ENCODE measurements around the gene ASPSCR1. TPM values are rescaled to one million over a fixed set of nuclear protein-coding genes. Genes with fewer than 3 reads are reported as not detected.
"Not testable (repeated sequence)": the region's sequence is repeated elsewhere in the genome, so short reads cannot be mapped to it uniquely, and the experiment has no call there.

The ASPSCR1 gene
- polyA plus RNA-seq, 4 donors = 22.0 to 38.4 (median 24.1) TPM

- DNase-seq (ENCODE audit: low read depth in 4 of 4, low spot score in 3 of 4) = no peak
Measured at GRCh38 chr17:81940538-81941483, 36.6 kb upstream of the ASPSCR1 start.

DNA sequence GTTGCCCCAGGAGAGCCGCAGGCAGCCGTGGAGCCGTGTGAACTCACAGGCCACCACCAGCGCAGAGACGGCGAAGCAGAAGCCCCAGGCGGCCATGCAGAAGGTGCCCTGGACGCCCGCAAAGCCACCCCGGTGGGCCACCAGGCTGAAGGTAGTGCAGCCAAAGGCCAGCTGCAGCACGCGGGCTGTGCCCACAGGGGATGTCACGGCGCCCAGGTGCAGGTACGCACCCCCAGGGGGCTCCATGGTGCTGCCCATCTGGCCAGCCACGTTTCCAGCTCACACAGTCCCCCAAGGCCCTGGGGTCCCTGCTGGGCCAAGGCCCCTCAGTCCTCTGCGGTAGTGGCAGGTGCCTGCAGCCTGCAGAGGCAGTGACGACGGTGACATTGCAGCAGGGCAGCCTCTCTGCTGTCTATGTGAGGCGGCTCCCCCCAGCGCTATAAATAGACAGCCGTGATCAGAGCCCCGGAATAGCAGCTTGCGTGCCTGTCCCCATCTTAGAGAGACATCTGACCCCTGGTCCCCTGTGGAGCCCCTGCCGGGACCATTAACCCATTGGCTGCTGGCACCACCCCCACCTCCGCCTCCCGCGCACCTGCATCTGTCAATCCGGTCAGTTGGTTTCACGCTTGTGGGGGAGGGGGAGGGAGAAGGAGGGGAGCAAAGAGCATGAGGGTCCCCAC, 35.8 kb upstream of the ASPSCR1 start:
- no peak for DNase-seq (ENCODE audit: low read depth in 4 of 4, low spot score in 3 of 4)

DNA sequence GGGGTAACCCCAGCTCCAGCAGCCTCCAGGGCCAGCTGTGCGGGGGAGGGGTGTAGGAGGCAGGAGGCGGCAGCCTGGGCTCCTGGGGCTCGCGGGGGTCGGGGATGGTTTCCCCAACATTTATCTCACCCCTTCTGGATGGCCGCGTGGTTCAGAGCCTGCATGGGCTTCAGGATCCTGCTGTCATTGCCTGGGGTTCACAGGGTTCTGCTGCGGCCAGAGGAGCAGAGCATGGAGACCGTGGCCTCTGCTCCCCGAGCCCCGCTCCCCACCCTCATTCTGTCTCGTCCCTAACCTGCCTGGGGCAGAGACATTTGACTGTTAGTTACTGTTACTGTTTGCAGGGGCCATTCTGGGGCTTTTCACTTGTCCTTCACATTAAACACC, 35.3 kb upstream of the ASPSCR1 start:
- DNase-seq (ENCODE audit: low read depth in 4 of 4, low spot score in 3 of 4) = no peak

DNA sequence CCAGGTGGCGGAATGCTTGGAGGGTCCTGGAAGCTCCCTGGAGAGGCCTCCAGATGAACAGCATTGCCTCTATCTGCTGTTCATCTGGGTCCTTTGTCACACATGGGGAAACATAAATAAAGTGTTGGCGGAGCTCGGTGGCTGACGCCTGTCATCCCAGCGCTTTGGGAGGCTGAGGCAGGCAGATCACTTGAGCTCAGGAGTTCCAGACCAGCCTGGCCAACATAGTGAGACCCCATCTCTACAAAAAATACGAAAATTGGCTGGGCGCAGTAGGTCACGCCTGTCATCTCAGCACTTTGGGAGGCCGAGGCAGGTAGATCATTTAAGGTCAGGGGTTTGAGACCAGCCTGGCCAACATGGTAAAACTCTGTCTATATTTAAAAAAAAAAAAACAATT, 32.6 kb upstream of the ASPSCR1 start:
- no peak for DNase-seq (ENCODE audit: low read depth in 4 of 4, low spot score in 3 of 4)

GRCh38 chr17:81947189-81947588, 30.2 kb upstream of the ASPSCR1 start, which contains the start of gene MYADML2:
TSS of gene MYADML2 (minus strand) at chr17:81947233. CDS start at chr17:81941741, 5,492 bp downstream.
- DNase-seq (ENCODE audit: low read depth in 4 of 4, low spot score in 3 of 4) = no peak

DNA sequence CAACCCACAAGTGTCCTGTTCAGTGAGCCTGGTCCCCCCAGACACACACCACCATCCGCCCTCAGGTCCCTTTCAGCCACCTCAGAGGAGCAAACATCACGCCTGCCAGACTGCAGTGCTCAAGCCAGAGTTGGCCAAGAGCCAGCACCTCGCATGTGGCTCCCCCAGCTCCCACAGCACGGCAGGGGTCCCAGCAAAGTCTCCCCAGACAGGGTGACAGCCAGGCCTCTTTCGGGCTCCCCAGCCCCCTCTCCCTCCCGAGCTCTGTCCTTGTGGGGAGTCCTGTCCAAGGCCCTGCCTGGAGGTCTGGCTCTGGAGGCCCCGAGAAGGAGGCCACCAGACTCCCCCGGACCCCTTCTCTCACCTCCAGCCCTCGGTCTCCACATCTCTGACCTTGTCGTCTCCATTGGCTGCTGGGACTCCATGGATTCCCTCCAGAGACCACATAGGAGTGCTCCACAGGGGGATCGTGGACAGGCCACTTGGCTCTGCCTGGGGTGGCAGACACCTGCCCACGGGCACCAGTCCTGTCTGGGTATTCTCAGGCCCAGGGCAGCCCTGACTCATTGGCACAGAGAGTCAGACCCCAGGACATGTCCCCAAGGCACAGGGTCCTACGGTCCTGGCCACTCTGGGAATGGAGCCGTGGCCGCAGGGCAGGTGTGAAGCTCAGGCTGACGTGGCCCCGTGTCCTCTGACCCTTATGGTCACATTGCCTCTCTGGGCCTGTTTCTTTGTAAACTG, 28.6 kb upstream of the ASPSCR1 start:
- DNase-seq (ENCODE audit: low read depth in 4 of 4, low spot score in 3 of 4) = no peak

DNA sequence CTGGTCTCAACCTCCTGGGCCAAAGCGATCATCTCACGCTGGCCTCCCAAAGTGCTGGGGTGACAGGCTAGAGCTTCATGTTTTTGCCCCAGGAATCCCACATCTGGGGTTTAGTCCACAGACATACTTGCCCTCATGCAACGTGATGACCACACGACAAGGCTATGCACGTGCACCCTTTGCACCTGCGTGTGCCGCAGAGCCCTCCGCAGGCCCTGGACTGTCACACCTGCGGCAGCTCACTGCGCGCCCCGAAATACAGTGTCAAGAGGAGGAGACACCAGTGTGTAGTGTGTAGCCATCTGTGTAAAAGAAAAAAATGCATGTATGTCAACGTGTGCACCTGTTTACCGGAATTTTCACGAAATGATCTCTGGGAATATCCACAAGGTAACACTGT, 26.9 kb upstream of the ASPSCR1 start:
- no peak for DNase-seq (ENCODE audit: low read depth in 4 of 4, low spot score in 3 of 4)

DNA sequence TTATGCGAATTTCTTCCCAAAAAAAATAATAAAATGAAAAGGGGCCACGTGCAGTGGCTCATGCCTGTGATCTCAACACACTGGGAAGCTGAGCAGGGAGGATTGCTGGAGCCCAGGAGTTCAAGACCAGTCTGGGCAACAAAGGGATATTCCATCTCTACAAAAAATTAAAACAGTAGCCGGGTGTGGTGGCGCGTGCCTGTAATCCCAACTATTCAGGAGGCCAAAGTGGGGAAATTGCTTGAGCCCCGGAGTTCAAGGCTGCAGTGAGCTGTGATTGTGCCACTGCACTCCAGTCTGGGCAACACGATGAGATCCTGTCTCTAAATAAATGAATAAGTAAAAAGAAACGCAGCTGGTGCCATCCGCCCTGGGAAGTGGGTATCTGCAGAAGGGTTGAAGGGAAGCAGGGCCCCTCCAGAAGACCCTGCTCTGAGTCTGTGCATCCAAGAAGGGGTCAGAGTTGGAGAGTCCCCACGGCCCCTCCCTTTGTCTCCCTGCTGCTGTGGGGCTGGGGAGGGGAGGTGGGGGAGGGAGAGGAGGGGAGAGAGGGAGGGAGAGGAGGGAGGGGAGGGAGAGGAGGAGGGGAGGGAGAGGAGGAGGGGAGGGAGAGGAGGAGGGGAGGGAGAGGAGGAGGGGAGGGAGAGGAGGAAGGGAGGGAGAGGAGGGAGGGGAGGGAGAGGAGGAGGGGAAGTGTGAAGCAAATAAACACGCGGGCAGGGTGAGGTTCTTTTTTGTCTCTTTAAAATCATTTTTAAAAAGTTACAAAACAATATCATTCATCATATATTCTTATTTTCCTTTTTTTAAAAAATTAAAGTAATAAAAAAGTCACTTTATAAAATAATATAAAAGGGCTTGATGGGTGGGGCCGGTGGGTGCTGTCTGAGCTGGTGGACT, 25.4 kb upstream of the ASPSCR1 start:
- DNase-seq (ENCODE audit: low read depth in 4 of 4, low spot score in 3 of 4) = no peak

DNA sequence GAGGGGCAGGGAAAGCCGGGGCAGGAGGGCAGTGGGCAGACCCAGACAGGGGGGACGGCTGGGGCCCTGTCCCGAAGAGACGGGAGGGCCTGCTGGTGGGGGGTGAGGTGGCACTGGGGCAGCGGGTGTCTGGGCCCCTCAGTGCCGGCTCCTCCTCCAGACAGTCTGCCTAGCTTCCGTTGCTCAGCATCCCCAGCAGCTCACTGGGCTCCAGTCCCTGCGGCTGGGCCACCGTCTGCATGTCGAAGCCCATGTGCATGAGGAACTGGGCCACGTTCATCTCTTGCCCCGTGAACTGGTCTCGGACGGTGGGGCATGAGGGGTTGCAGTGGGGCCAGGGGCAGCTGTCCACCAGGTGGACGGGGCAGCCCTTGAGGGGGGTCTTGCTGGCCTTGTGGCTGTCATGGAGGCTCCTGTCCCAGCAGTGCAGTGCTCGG, 24.6 kb upstream of the ASPSCR1 start:
- DNase-seq (ENCODE audit: low read depth in 4 of 4, low spot score in 3 of 4) = no peak

DNA sequence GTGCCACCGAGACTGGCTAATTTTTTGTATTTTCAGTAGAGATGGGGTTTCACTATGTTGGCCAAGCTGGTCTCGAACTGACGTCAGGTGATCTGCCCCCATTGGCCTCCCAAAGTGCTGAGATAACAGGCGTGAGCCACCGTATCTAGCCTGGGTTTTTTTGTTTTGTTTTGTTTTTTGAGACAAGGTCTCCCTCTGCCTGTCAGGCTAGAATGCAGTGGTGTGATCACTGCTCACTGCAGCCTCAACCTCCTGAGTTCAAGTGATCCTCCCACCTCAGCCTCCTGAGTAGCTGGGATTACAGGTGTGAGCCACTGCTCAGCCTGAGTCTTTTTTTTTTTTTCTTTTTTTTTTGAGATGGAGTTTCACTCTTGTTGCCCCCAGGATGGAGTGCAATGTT, 24.0 kb upstream of the ASPSCR1 start:
- DNase-seq (ENCODE audit: low read depth in 4 of 4, low spot score in 3 of 4) = not testable (repeated sequence)

GRCh38 chr17:81954131-81955057, 23.0 kb upstream of the ASPSCR1 start:
- DNase-seq (ENCODE audit: low read depth in 4 of 4, low spot score in 3 of 4) = no peak

DNA sequence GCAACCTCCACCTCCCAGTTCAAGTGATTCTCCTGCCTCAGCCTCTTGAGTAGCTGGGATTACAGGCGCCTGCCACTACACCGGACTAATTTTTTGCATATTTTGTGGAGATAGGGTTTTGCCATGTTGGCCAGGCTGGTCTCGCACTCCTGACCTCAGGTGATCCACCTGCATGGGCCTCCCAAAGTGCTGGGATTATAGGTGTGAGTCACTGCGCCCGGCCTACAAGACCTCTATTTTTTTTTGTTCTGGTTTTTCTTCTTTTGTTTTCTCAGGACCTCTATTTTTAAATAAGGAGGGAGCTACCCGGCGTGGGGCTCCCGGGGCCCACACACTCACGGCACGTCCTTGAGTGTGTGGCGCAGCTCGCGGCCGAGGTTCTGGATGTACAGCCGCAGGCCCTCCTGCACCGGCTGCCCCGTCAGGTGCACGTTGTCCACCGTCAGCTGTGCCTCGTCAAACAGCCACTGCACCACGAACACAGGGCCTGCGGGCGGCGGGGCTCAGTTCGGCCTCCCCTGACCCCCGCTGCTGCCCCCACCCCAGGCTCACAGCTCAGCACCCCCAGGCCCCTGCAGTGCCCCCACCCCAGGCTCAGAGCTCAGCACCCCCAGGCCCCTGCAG, 22.3 kb upstream of the ASPSCR1 start:
- DNase-seq (ENCODE audit: low read depth in 4 of 4, low spot score in 3 of 4) = no peak

DNA sequence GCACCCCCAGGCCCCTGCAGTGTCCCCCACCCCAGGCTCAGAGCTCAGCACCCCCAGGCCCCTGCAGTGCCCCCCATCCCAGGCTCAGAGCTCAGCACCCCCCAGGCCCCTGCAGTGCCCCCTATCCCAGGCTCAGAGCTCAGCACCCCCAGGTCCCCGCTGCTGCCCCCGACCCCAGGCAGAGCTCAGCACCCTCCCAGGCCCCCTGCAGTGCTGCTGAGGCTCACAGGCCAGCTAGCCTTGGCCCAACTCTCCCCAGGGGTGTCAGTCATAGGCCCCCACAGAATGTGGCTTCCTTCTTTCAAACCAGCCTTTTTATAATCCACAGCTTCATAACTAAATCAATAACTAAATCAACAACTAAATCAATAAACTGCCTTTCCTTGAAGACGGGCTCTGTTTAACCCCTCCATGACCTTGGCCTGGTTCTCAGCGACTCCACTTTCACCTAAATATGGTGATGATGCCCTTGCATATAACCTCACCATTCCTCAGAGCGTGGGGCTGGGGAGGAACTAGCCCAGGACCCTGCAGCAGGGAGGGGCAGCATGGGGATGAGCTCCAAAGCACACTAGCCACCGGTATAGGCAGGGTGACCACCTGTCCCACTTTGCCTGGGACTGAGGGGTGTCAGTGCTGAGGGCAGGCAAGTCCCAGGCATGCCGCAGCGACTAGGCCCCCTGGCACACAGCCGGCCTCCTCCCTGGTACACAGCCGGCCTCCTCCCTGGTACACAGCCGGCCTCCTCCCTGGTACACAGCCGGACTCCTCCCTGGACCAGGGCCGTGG, 21.5 kb upstream of the ASPSCR1 start:
- no peak for DNase-seq (ENCODE audit: low read depth in 4 of 4, low spot score in 3 of 4)

- DNase-seq (ENCODE audit: low read depth in 4 of 4, low spot score in 3 of 4) = no peak
Measured at GRCh38 chr17:81956607-81957589, 20.5 kb upstream of the ASPSCR1 start.

GRCh38 chr17:81957691-81958432, 19.6 kb upstream of the ASPSCR1 start:
- DNase-seq (ENCODE audit: low read depth in 4 of 4, low spot score in 3 of 4) = no peak
